Activated naive CD4-positive, alpha-beta T cell treated with anti-CD3 and anti-CD28 coated beads, Interleukin-2, amount 50 U/mL, for 72 hours (primary cell): Measurements from ENCODE around the gene KCND2. TPM values are rescaled to one million over a fixed set of nuclear protein-coding genes. Genes with fewer than 3 reads are reported as not detected.

ENCODE experiments used
- ATAC-seq, 2 donors: fragments of 150-1000 bp; cut with Tn5 transposase; 2 replicates each; pipeline ENCODE4 v1.10.0; 2021; ENCODE audit warnings: mild to moderate bottlenecking in 2 of 2, moderate library complexity in 2 of 2
- DNase-seq, 2 donors: peaks; one replicate each; pipeline ENCODE4 v3.0.0; 2021 to 2022; ENCODE audit warnings: low spot score in 2 of 2
- H3K27ac Mint-ChIP-seq, 2 donors: one replicate each; pipeline ENCODE4 v1.8.0; 2022; ENCODE audit warnings: mild to moderate bottlenecking in 2 of 2, mixed read lengths in 2 of 2
- H3K36me3 Mint-ChIP-seq, 2 donors: one replicate each; pipeline ENCODE4 v1.8.0; 2022; ENCODE audit warnings: mixed read lengths in 2 of 2
- H3K9me3 Mint-ChIP-seq, 2 donors: one replicate each; pipeline ENCODE4 v1.8.0; 2022; ENCODE audit warnings: mixed read lengths in 2 of 2
- total RNA-seq, 2 donors: library from RNA; stranded (reverse); gene quantifications; one replicate each; pipeline ENCODE4 v1.2.3, GENCODE V29; 2022

The KCND2 gene
- total RNA-seq, 2 donors from 2014 or later: not detected

- no peaks in the 10 kb centered on the region for H3K9me3 Mint-ChIP-seq
- no peak overlapping the region for H3K27ac Mint-ChIP-seq
- no peaks in the 10 kb centered on the region for H3K36me3 Mint-ChIP-seq
- ATAC-seq: no peak
- DNase-seq: no peak
Observed at GRCh38 chr7:120723465-120724385, 450.8 kb downstream of the KCND2 start.

GRCh38 chr7:120724448-120724847 lies 451.5 kb downstream of the KCND2 start:
- DNase-seq (no peak), ATAC-seq (no peak)
- Mint-ChIP-seq H3K27ac (no peak overlapping the region), H3K36me3 (no peaks in the 10 kb centered on the region), H3K9me3 (no peaks in the 10 kb centered on the region)

- no peak overlapping the region for H3K27ac Mint-ChIP-seq
- DNase-seq (no peak), ATAC-seq (no peak)
- H3K36me3 Mint-ChIP-seq: no peaks in the 10 kb centered on the region
- no peaks in the 10 kb centered on the region for H3K9me3 Mint-ChIP-seq
Observed at GRCh38 chr7:120724955-120725354, 452.0 kb downstream of the KCND2 start.

- ATAC-seq (no peak), DNase-seq (no peak)
- Mint-ChIP-seq H3K9me3 (no peaks in the 10 kb centered on the region), H3K27ac (no peak overlapping the region), H3K36me3 (no peaks in the 10 kb centered on the region)
Observed at GRCh38 chr7:120725376-120726039, 452.5 kb downstream of the KCND2 start.

- H3K36me3 Mint-ChIP-seq: no peaks in the 10 kb centered on the region
- H3K9me3 Mint-ChIP-seq: no peaks in the 10 kb centered on the region
- ATAC-seq (no peak), DNase-seq (no peak)
- no peak overlapping the region for H3K27ac Mint-ChIP-seq
Observed at GRCh38 chr7:120729245-120729644, 456.3 kb downstream of the KCND2 start.

- H3K36me3 Mint-ChIP-seq: no peaks in the 10 kb centered on the region
- no peak overlapping the region for H3K27ac Mint-ChIP-seq
- DNase-seq (no peak), ATAC-seq (no peak)
- H3K9me3 Mint-ChIP-seq: no peaks in the 10 kb centered on the region
Observed at GRCh38 chr7:120731271-120731670, 458.3 kb downstream of the KCND2 start.

GRCh38 chr7:120732256-120732655 lies 459.3 kb downstream of the KCND2 start:
- Mint-ChIP-seq H3K27ac (no peak overlapping the region), H3K36me3 (no peaks in the 10 kb centered on the region), H3K9me3 (peaks cover 0 to under 1% of the 10 kb centered on the region in 2 donors)
- DNase-seq (no peak), ATAC-seq (no peak)

GRCh38 chr7:120733143-120733542 lies 460.2 kb downstream of the KCND2 start:
- Mint-ChIP-seq H3K27ac (no peak overlapping the region), H3K9me3 (peaks cover 0 to 3% of the 10 kb centered on the region in 2 donors), H3K36me3 (no peaks in the 10 kb centered on the region)
- ATAC-seq (no peak), DNase-seq (no peak)

- no peak for ATAC-seq
Observed at GRCh38 chr7:120733835-120734234, 460.9 kb downstream of the KCND2 start.

GRCh38 chr7:120735791-120736190 lies 462.8 kb downstream of the KCND2 start:
- no peak for ATAC-seq
- H3K36me3 Mint-ChIP-seq: no peaks in the 10 kb centered on the region
- no peak for DNase-seq
- H3K27ac Mint-ChIP-seq: no peak overlapping the region
- H3K9me3 Mint-ChIP-seq: peaks cover 0 to 3% of the 10 kb centered on the region in 2 donors

More at GRCh38 chr7:120733835-120734234, 460.9 kb downstream of the KCND2 start:
- Mint-ChIP-seq H3K36me3 (no peaks in the 10 kb centered on the region), H3K9me3 (peaks cover 0 to 3% of the 10 kb centered on the region in 2 donors), H3K27ac (no peak overlapping the region)
- no peak for DNase-seq

GRCh38 chr7:120738816-120739215 lies 465.8 kb downstream of the KCND2 start:
- no peaks in the 10 kb centered on the region for H3K36me3 Mint-ChIP-seq
- ATAC-seq: no peak
- H3K9me3 Mint-ChIP-seq: peaks cover 0 to 3% of the 10 kb centered on the region in 2 donors
- no peak for DNase-seq
- H3K27ac Mint-ChIP-seq: no peak overlapping the region

- peaks cover 0 to 3% of the 10 kb centered on the region in 2 donors for H3K9me3 Mint-ChIP-seq
- no peak overlapping the region for H3K27ac Mint-ChIP-seq
- no peak for DNase-seq
- no peaks in the 10 kb centered on the region for H3K36me3 Mint-ChIP-seq
- ATAC-seq: no peak
Observed at GRCh38 chr7:120740348-120740747, 467.4 kb downstream of the KCND2 start.

- H3K9me3 Mint-ChIP-seq: peaks cover 0 to 3% of the 10 kb centered on the region in 2 donors
- DNase-seq (no peak), ATAC-seq (no peak)
- no peaks in the 10 kb centered on the region for H3K36me3 Mint-ChIP-seq
- no peak overlapping the region for H3K27ac Mint-ChIP-seq
Observed at GRCh38 chr7:120741371-120742042, 468.5 kb downstream of the KCND2 start.

- Mint-ChIP-seq H3K36me3 (no peaks in the 10 kb centered on the region), H3K9me3 (peaks cover 0 to 1% of the 10 kb centered on the region in 2 donors), H3K27ac (no peak overlapping the region)
- ATAC-seq: no peak
- DNase-seq: no peak
Observed at GRCh38 chr7:120742372-120742771, 469.4 kb downstream of the KCND2 start.

- DNase-seq (no peak), ATAC-seq (no peak)
- Mint-ChIP-seq H3K9me3 (no peaks in the 10 kb centered on the region), H3K36me3 (no peaks in the 10 kb centered on the region), H3K27ac (no peak overlapping the region)
Observed at GRCh38 chr7:120743128-120743527, 470.2 kb downstream of the KCND2 start.

- Mint-ChIP-seq H3K36me3 (no peaks in the 10 kb centered on the region), H3K27ac (no peak overlapping the region), H3K9me3 (peaks cover 0 to 4% of the 10 kb centered on the region in 2 donors)
- no peak for DNase-seq
- ATAC-seq: peak in 1 of 2 donors; percentile 51
Observed at GRCh38 chr7:120760050-120760449, 487.1 kb downstream of the KCND2 start.

- ATAC-seq (no peak), DNase-seq (no peak)
- no peak overlapping the region for H3K27ac Mint-ChIP-seq
- peaks cover 0 to 4% of the 10 kb centered on the region in 2 donors for H3K9me3 Mint-ChIP-seq
- no peaks in the 10 kb centered on the region for H3K36me3 Mint-ChIP-seq
Observed at GRCh38 chr7:120760851-120761250, 487.9 kb downstream of the KCND2 start.
